ENCODE measurements around the gene IL1RAPL1.

The IL1RAPL1 gene

DNA sequence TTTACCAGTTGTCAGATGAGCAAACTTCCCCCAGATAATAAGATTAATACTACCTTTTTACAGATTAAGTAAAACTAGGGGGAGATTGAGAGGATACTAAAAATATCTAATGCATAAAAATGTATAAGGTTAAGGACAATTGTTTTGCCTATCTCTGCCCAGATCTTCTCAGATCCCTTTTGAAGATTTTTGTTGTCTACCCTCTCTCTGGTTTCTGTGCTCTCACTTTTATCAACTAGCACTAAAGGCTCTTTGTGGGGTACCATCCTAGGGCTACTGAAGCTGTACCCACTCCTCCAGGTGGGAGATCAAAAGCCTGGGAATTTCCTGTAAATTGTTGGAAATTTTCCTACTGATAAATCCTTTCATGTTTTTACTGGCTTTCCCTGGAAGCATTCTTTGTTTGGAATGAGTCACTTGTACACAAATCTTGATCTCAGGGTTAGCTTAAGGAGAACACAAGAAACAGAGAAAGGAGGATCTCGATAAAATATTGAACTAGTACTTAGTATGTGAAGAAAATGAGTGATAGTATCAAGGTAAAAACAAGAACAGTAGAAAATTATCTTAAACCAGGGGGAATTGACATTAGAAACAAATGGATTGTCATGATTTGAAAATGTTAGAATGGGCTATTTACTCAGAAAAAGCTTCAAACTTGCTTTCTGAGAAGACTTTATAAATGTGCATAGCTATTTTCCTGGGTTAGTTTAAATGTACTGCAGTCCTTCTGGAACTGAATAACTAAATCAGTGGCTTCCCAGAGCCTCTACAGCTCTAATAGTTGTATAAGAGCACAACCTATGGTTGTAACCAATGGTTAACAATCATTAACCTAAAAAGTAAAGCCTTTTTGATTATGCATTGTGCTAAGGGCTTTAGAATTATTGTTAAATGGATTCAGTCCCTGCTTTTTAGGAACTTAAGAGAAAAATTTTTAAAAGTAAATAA, 948.2 kb downstream of the IL1RAPL1 start:
- DNase-seq (ENCODE audit: low spot score), result no peak

- no peak for DNase-seq (ENCODE audit: low spot score)
Measured at GRCh38 chrX:29541038-29541437, 953.8 kb downstream of the IL1RAPL1 start.

- no peak for DNase-seq (ENCODE audit: low spot score)
Measured at GRCh38 chrX:29542152-29542551, 954.9 kb downstream of the IL1RAPL1 start.

GRCh38 chrX:29545878-29546277, 958.6 kb downstream of the IL1RAPL1 start:
- no peak for DNase-seq (ENCODE audit: low spot score)

- DNase-seq (ENCODE audit: low spot score), result no peak
Measured at GRCh38 chrX:29547877-29548276, 960.6 kb downstream of the IL1RAPL1 start.

- DNase-seq (ENCODE audit: low spot score), result no peak
Measured at GRCh38 chrX:29553542-29553941, 966.3 kb downstream of the IL1RAPL1 start.

GRCh38 chrX:29555465-29556091, 968.3 kb downstream of the IL1RAPL1 start:
- DNase-seq (ENCODE audit: low spot score), result no peak

DNA sequence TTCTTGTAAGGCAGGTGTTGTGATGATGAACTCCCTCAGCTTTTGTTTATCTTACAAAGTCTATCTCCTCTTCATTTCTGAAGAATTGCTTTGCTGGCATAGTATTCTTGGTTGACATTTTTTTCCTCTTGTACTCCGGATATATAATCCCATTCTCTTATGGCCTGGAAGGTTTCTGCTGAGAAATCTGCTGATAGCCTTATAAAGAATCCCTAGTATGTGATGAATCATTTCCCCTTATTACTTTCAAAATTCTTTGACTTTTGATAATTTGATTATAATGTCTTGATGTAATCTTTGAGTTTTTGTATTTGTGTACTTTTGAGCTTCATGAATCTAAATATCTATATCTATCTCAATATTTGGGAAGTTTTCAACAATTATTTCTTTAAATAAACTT, 972.8 kb downstream of the IL1RAPL1 start:
- DNase-seq (ENCODE audit: low spot score), result no peak

DNA sequence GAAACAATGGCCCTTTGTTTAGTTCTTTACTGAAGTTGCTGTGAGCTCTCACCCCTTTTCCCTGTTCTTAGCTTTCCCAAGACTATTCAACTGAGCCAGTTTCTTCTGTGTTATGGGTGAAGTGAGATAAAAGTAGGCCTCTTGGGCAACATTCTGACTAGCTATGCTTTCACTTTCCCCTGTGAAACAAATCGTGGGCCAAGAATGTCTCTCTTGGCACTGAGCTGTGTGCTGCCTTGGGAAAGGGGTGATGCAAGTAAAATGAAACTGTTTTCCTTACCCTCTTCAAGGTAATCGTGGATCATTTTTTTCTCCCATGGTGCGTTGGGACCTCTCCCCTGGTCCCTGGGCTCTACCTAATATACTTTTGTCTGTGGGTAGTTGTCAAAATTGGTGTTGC, 974.2 kb downstream of the IL1RAPL1 start:
- no peak for DNase-seq (ENCODE audit: low spot score)

GRCh38 chrX:29580560-29580959, 993.3 kb downstream of the IL1RAPL1 start:
- DNase-seq (ENCODE audit: low spot score), result no peak

DNA sequence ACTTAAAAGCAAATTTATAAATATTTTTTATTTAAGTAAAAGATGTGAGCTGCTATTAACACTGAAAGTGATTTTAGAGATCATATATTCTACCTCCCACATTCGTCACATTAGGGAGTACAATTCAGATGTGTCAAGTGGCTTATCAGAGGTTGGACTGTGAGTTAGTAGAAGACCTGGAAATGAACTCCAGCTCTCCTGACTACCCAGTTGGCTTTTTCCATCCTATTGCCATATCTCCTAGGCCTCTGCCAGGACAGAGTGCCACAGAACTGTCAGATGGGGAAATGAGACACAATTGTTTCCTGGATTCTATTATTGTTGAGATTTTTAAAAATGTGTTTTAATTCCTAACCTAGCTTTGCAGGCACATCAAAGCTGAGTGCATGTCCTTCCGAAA, 994.0 kb downstream of the IL1RAPL1 start:
- no peak for DNase-seq (ENCODE audit: low spot score)

DNA sequence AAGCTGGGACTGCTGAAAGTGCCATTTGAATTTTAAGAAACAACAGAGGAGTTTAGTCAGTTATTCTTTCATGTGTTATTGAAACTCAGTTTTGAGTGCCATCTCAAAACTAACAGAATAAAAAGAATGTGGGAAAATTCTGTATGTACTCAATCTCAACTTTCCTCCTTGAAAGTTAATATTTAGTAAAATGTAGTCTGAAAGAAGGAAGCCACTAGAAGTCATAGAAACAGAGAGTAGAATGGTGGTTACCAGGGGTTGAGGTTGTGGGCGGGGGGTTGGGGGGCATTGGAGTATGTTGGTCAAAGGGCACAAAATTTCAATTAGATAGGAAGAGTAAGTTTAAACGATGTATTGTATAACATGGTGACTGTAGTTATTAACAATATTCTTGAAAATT, 999.9 kb downstream of the IL1RAPL1 start:
- no peak for DNase-seq (ENCODE audit: low spot score)

DNA sequence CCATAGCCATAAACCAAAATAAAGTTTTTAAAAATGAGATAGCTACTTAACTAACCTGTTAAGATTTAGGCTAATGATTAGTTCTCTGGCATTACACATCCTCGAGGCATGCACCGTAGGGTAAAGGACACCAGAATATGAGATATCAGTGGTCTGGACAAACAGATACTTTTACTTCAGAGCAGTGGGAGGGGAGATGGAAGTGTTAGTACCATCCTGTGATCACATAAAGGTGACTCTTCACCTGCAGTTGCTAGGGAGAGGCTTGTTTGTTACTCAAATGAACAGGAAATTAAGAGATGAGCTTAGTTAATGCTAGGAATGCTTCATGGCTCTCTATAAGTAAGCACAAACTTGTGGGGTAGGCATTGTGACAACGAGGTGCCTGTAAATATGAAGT, 1003.7 kb downstream of the IL1RAPL1 start:
- DNase-seq (ENCODE audit: low spot score), result no peak

- DNase-seq (ENCODE audit: low spot score), result no peak
Measured at GRCh38 chrX:29604381-29604780, 1017.1 kb downstream of the IL1RAPL1 start.

DNA sequence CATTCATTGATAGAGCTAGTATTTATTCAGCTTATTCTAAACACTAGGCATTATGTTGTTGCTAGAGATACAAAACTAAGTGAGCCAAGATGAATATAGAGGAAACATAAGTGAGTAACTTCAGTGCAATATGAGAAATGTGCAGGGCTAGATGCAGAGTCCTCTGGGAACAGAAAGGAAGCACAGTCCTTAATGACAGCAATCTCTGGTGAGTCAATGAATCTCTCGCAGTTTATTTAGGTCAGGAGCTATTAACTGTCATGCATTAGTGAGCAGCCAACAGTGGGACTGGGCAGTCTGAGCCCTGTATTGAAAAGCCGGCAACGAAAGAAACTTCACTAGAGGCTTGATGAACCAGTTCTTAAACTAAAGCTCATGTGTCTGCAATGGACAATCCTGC, 1030.0 kb downstream of the IL1RAPL1 start:
- DNase-seq (ENCODE audit: low spot score), result no peak

DNA sequence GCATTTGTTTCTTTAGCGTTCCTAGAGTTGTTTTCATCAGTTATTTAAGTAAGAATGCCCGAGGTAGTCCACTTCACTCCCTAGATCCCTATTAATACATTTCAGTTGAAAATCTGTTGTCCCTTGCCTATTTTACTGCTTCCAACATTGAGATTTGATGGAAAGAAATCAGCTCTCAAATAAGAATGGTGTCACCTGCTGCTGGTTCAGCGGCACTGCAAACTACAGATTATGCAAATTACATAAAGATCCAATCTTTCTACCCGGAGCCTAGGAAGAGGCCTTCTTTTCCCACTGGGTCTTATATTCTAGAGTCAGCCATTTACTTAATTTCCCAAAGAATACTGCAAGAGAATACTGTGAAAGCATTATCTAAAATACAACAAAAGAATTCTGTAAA, 1030.5 kb downstream of the IL1RAPL1 start:
- DNase-seq (ENCODE audit: low spot score), result peak; percentile 20

- DNase-seq (ENCODE audit: low spot score), result no peak
Measured at GRCh38 chrX:29627833-29628232, 1040.6 kb downstream of the IL1RAPL1 start.

- DNase-seq (ENCODE audit: low spot score), result no peak
Measured at GRCh38 chrX:29634516-29634915, 1047.3 kb downstream of the IL1RAPL1 start.

GRCh38 chrX:29636331-29636730, 1049.1 kb downstream of the IL1RAPL1 start:
- DNase-seq (ENCODE audit: low spot score), result no peak

DNA sequence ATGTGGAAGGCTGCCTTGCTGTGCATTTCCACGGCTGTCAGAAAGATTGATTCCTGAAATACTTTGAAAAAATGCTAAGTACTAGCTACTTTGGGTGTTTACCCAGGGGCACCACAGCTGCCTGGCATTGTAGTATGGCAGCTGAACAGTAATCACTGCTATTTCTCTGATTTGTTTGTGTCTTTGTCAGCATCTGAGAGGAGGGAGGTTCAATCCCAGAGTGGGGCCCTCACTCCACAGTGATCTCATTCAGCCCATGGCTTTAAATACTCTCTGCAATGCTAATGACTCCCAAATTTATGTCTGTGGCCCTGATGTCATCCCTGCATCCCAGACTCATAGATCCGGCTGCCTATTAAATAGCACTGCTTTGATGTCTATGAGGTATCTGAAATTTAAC, 1052.9 kb downstream of the IL1RAPL1 start:
- no peak for DNase-seq (ENCODE audit: low spot score)

DNA sequence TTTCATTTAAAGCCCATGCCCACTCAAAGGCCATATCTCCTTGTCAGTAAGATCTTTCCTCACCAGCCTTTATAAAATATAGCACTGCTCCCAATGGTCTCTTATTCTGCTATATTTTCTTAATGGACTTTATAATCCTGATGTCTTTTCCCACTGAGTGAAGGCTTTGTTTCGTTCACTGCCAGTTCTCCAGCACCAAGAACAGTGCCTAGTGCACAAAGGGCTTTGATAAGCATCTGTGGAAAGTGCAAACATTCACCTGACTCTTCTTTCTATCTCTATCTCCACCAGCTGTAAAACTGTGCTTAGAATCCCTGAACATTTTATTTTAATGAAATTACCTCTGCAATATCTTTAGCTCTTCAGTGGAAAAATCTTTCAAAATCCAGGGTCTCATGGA, 1054.2 kb downstream of the IL1RAPL1 start:
- DNase-seq (ENCODE audit: low spot score), result peak; percentile 55

GRCh38 chrX:29643181-29643580, 1055.9 kb downstream of the IL1RAPL1 start:
- DNase-seq (ENCODE audit: low spot score), result no peak

GRCh38 chrX:29648161-29648560, 1060.9 kb downstream of the IL1RAPL1 start:
- no peak for DNase-seq (ENCODE audit: low spot score)

Measured in pons (tissue), 1 donor.